Hepatocyte (in vitro differentiated cells): Measurements from ENCODE around the gene CBFA2T3.

Experiments used
- EZH2 ChIP-seq: fragments of 200-600 bp; sonication (generic); IDR thresholded peaks from 2 replicates; pipeline ENCODE4 v1.6.1; 2016; ENCODE audit warnings: antibody characterized with exemption, mild to moderate bottlenecking, borderline replicate concordance
- TF ChIP-seq, protein P1 (sequence below): fragments of 200-600 bp; sonication (generic); IDR thresholded peaks from 2 replicates; pipeline ENCODE4 v1.5.1; 2016; ENCODE audit warnings: antibody characterized with exemption, mild to moderate bottlenecking; ENCODE audit not compliant: poor library complexity

DNA sequence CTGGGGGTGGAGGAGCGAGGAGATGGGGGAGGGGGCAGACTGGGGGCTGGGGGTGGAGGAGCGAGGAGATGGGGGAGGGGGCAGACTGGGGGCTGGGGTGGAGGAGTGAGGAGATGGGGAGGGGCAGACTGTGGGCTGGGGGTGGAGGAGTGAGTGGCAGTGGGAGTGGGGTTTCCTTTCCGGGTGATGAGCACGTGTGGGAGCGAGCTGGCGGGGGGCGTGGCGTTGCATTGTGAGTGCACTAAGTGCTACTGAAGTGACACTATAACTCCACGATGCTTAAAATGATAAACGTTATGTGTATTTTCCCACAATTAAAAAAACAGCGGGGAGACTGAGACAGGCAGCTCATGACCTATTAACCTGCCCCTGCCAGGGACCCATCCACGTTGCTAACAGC lies 46.3 kb downstream of the CBFA2T3 start:
- TF ChIP-seq, protein P1, sequence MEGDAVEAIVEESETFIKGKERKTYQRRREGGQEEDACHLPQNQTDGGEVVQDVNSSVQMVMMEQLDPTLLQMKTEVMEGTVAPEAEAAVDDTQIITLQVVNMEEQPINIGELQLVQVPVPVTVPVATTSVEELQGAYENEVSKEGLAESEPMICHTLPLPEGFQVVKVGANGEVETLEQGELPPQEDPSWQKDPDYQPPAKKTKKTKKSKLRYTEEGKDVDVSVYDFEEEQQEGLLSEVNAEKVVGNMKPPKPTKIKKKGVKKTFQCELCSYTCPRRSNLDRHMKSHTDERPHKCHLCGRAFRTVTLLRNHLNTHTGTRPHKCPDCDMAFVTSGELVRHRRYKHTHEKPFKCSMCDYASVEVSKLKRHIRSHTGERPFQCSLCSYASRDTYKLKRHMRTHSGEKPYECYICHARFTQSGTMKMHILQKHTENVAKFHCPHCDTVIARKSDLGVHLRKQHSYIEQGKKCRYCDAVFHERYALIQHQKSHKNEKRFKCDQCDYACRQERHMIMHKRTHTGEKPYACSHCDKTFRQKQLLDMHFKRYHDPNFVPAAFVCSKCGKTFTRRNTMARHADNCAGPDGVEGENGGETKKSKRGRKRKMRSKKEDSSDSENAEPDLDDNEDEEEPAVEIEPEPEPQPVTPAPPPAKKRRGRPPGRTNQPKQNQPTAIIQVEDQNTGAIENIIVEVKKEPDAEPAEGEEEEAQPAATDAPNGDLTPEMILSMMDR, result no peak
- no peak for TF ChIP-seq EZH2
